ENCODE data around the gene ZBTB4.
A peak's percentile ranks its signal among the peaks of the same experiment; 100 is the strongest.

The ZBTB4 gene

GRCh38 chr17:7479213-7480088 lies at the start of gene ZBTB4:
Gene ZBTB4 (minus strand): TSS chr17:7479631. CDS start chr17:7466801, 12,830 bp downstream.
- peak; percentile 51 for DNase-seq

DNA sequence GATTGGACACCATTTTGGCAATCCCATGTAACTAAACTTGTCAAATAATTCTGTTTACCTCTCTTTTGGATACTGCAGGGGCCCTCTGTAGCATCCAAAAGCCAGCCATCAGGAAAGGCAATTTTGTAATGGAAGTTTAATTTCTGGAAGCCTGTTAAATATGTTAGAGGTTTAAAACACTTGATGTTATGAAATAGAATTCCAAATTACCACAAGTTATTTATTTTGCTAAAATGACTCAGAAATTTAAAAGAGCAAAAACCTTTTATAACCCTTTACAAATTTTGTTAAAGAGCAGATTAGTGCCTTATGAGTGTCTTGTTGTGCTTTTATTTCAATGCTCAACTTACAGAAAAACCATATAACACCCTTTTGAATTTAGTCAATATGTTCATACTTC lies 49.4 kb upstream of the ZBTB4 start:
- DNase-seq: no peak

DNA sequence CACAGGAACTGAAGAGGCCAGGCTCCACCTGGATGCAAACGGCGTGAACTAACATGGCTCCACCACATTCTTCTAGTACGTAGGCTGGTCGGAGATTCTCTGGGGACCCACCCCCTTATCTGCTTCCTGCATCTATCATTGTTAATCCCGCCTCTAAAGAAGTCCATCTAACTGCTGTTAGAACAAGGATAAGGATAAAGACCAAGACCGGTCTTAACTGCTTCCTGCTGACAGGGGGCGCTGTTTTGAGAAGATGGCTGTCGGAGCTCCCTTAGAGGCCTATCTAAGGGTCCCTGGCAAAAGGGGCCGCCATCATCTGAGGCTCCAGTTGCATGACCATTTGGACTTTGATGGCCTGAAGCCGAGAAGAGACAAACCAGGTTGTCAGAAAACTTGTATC lies 43.6 kb upstream of the ZBTB4 start:
- DNase-seq: no peak

- no peak for DNase-seq
These were observed 36.6 kb upstream of the ZBTB4 start for GRCh38 chr17:7515911-7516610.

- no peak for DNase-seq
These were observed 34.5 kb upstream of the ZBTB4 start for GRCh38 chr17:7513850-7514419.

GRCh38 chr17:7512824-7513540 lies 33.6 kb upstream of the ZBTB4 start:
- DNase-seq: no peak

DNA sequence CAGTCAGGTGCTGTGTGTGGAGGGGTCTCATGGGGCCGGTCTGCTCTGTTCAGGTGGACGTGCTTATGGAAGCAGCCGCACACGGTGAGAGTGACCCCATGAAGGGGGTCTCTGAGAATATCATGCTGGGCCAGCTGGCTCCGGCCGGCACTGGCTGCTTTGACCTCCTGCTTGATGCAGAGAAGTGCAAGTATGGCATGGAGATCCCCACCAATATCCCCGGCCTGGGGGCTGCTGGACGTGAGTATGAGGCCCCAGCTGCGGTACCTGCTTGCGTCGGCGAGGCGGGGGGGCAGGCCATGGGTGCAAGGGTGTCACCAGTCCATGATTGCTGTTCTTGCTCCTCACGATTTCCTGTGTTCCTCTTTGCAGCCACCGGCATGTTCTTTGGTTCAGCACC lies 32.7 kb upstream of the ZBTB4 start:
- no peak for DNase-seq

- DNase-seq: no peak
These were observed 31.7 kb upstream of the ZBTB4 start for GRCh38 chr17:7511108-7511507.

DNA sequence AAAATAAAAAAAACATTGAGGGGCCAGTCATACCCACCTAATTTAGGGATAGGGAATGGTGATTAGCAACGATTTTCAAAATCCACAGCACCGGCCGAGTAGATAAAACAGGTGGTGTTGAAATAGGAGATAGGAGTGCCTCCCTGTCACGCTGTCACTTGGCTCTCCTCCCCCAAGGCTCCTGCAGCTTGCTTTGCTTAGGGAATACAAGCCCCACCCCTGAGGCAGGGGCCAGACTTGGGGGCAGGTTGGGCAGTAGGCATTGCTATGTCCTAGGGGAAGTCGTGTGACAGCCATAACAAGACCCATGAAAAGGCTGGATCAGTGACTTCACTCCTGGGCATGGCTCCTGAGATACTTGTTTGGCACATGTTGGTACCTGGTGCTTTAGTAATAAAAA lies 30.5 kb upstream of the ZBTB4 start:
- no peak for DNase-seq

DNA sequence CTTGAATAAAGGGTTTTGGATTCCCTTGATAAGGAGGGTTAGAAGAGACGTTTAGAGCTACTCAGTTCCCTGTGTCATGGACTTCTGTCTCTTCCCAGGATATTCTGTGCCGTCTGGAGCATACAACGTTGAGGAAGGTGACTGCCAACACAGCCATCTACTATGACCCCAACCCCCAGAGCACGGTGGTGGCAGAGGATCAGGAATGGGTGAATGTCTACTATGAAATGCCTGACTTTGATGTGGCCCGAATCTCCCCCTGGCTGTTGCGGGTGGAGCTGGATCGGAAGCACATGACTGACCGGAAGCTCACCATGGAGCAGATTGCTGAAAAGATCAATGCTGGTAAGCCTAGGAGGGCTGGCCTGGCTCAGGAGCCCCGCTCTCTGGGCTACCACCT lies 29.4 kb upstream of the ZBTB4 start:
- DNase-seq: no peak

- no peak for DNase-seq
These were observed 28.7 kb upstream of the ZBTB4 start for GRCh38 chr17:7508145-7508544.

DNA sequence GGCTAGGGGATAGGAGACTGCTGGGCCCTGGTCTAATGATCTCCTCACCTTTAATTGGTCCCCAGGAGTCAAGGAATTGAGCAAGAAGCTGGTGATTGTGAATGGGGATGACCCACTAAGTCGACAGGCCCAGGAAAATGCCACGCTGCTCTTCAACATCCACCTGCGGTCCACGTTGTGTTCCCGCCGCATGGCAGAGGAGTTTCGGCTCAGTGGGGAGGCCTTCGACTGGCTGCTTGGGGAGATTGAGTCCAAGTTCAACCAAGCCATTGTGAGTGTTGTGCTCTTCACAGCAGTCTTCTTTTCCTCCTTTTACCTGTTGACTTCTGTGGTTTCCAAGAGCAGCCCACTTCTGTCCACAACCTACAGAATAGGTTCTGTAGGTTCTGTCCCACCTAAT lies 24.1 kb upstream of the ZBTB4 start:
- DNase-seq: no peak

DNA sequence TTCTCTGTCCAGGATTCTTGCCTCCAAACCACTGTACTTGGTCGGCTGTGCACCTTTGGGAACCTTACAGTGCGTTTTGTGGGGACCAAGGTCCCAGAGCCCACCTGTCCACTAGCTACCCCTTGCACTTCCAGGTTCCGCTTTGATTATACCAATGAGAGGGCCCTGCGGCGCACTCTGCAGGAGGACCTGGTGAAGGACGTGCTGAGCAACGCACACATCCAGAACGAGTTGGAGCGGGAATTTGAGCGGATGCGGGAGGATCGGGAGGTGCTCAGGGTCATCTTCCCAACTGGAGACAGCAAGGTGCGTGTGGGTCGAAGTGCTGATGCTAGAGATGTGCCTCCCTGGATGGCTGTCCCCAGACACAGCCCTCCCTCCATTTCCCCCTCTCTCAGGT lies 23.6 kb upstream of the ZBTB4 start:
- DNase-seq: no peak

GRCh38 chr17:7502171-7502847 lies 22.9 kb upstream of the ZBTB4 start:
- no peak for DNase-seq

- DNase-seq: no peak
These were observed 22.3 kb upstream of the ZBTB4 start for GRCh38 chr17:7501729-7502128.

DNA sequence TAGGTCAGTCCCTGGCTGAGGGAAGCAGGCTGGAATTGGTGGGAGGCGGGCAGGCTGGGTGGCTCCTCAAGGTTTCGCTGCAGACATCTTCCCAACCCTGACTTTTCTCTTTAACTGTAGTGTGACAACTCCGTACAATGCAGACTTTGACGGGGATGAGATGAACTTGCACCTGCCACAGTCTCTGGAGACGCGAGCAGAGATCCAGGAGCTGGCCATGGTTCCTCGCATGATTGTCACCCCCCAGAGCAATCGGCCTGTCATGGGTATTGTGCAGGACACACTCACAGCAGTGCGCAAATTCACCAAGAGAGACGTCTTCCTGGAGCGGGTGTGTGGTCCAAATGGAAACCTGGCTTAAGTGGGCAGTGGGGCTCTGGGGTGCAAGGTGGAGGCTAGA lies 19.7 kb upstream of the ZBTB4 start:
- no peak for DNase-seq

DNA sequence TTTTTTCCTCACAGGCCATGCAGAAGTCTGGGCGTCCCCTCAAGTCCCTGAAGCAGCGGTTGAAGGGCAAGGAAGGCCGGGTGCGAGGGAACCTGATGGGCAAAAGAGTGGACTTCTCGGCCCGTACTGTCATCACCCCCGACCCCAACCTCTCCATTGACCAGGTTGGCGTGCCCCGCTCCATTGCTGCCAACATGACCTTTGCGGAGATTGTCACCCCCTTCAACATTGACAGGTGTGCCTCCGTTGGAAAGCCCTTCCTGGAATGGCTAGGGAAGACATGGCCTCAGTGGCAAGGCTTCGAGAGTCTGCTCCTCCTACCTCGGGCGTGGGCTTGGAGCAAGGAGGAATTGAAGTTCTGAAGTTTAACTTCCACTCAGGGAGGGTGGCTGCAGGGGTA lies 18.2 kb upstream of the ZBTB4 start:
- DNase-seq: no peak

DNA sequence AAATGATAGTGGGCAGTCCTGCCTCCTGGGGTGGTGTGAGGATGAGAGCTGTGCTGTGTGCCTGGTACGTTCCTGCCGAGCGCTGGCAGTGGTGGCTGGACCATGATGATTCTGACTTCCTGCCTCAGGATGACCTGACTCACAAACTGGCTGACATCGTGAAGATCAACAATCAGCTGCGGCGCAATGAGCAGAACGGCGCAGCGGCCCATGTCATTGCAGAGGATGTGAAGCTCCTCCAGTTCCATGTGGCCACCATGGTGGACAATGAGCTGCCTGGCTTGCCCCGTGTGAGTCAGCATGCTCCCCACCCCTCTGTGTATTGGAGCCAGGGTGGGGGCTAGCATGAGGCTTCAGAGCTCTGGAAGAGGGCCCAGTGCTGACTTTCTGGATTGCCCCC lies 17.8 kb upstream of the ZBTB4 start:
- DNase-seq: no peak

- DNase-seq: no peak
These were observed 17.2 kb upstream of the ZBTB4 start for GRCh38 chr17:7496470-7497183.

- no peak for DNase-seq
These were observed 16.5 kb upstream of the ZBTB4 start for GRCh38 chr17:7495906-7496434.

DNA sequence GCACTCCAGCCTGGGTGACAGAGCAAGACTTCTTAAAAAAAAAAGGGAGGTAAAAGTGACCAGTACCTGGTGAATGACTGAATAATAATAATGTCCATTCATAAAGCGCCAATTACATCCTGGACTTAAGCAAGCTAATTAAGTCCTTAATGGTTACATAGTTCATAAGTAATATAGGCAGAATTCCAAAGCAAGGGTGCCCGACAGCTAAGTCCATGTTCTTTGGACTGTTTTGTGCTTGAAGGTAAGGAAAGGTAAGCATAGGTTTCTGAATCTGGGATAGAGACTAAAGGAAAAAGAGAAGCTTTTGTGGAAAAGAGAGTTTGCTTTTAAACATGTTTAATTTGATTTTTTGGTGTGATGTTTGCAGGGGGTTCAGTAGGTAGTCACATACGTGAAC lies 14.5 kb upstream of the ZBTB4 start:
- no peak for DNase-seq

- DNase-seq: no peak
These were observed 12.2 kb upstream of the ZBTB4 start for GRCh38 chr17:7491583-7491982.
